Adrenal gland (tissue), 12 donors: Measurements from ENCODE around the gene RBMS1. TPM values are rescaled to one million over a fixed set of nuclear protein-coding genes. Genes with fewer than 3 reads are reported as not detected.

Source experiments
- DNase-seq, 7 donors: peaks; one replicate each; pipeline ENCODE4 v3.0.0-alpha.2; 2019 to 2020
- H3K27ac ChIP-seq, 5 donors: fragments of 200-600 bp; sonication (generic) in 4 of 5; 1 replicate in 3 of 5; 2 replicates in 2 of 5; pipeline versions ENCODE4 v1.5.1 to v1.8.0; 2016 to 2020; ENCODE audit warnings: mild to moderate bottlenecking in 1 of 5
- H3K27me3 ChIP-seq: fragments of 200-600 bp; 2 replicates; pipeline ENCODE4 v1.8.0; 2021
- H3K36me3 ChIP-seq, 2 donors: fragments of 200-600 bp; replicated peaks in 1 of 2; 1 replicate in 1 of 2; 2 replicates in 1 of 2; pipeline versions ENCODE4 v1.5.1 to v1.8.0; 2018 to 2022
- H3K4me1 ChIP-seq, 2 donors: fragments of 200-600 bp; replicated peaks in 1 of 2; 1 replicate in 1 of 2; 2 replicates in 1 of 2; pipeline versions ENCODE4 v1.5.1 to v1.8.0; 2018 to 2021
- H3K4me3 ChIP-seq, 4 donors: fragments of 200-600 bp; sonication (generic) in 3 of 4; one replicate each; pipeline ENCODE4 v1.5.1; 2016 to 2018
- H3K9me3 ChIP-seq, 3 donors: fragments of 200-600 bp; sonication (generic) in 1 of 3; replicated peaks in 1 of 3; 1 replicate in 2 of 3; 2 replicates in 1 of 3; pipeline versions ENCODE4 v1.5.1 to v1.8.0; 2016 to 2021
- POLR2A ChIP-seq, 2 donors: fragments of 450-650 bp; IDR thresholded peaks; one replicate each; pipeline ENCODE4 v1.6.1; 2017; ENCODE audit warnings: antibody characterized with exemption in 2 of 2, mild to moderate bottlenecking in 2 of 2, moderate library complexity in 1 of 2
- WGBS, 4 donors: extraction: QIAGEN DNeasy Blood & Tissue Kit in 2 of 4; methylation state at CpG; one replicate each; pipeline versions ENCODE4 v1.1.5 to v1.1.7; 2013 to 2017; 5-methylcytosine and 5-hydroxymethylcytosine counted together
- intact Hi-C, 2 donors: fragments of 100-400 bp; cut with DNase I; formaldehyde crosslinking; loops; one replicate each; pipeline versions ENCODE4 v1.14.1 to v1.15.0; 2022 to 2023
- polyA plus RNA-seq, 3 donors: library from polyadenylated mRNA; stranded (reverse); fragments of 200-250 nt in 2 of 3; fragments of 350-450 nt in 1 of 3; fragmentation: Illumina TruSeq in 1 of 3; extraction: RNeasy Lipid Tissue Mini Kit (QIAGEN cat#74804) in 1 of 3; gene quantifications; one replicate each; pipeline ENCODE4 v1.2.3, GENCODE V29; 2013 to 2014
- total RNA-seq, 9 donors: library from RNA; depleted of rRNA in 4 of 9; stranded (reverse); fragments of >200 nt in 4 of 9; fragments of 120-200 nt in 1 of 9; fragmentation: NEBNext Ultra II Directional in 1 of 9; extraction: Animal tissue kit (Norgen Biotek cat#: 25700) in 1 of 9; gene quantifications; one replicate each; pipeline versions ENCODE4 v1.1.0 to v1.2.4, GENCODE V29; 2013 to 2023
- TF ChIP-seq, protein P1 (sequence below), 6 experiments: fragments of 450-650 bp in 4 of 6; fragments of 200-600 bp in 2 of 6; sonication (generic) in 1 of 6; IDR thresholded peaks; 1 replicate in 5 of 6; 2 replicates in 1 of 6; pipeline versions ENCODE4 v1.5.1 to v1.8.0; 2016 to 2021; ENCODE audit warnings: antibody characterized with exemption in 6 of 6, mild to moderate bottlenecking in 2 of 6, moderate library complexity in 1 of 6
- donor health status: healthy with polysubstance abuse.
- donor health status: Bipolar disorder and iron deficiency.
- donor health status: DM: yes; HTN: yes; CAD: no.
- donor health status: DM: no; HTN: no; CAD: no.
- donor health status: DM: no; HTN: no; CAD: no.
- donor health status: DM: yes; HTN: yes; CAD: no.

The RBMS1 gene
- total and polyA plus RNA-seq, 12 donors, result 24.2 to 62.1 (median 37.1) TPM

DNA sequence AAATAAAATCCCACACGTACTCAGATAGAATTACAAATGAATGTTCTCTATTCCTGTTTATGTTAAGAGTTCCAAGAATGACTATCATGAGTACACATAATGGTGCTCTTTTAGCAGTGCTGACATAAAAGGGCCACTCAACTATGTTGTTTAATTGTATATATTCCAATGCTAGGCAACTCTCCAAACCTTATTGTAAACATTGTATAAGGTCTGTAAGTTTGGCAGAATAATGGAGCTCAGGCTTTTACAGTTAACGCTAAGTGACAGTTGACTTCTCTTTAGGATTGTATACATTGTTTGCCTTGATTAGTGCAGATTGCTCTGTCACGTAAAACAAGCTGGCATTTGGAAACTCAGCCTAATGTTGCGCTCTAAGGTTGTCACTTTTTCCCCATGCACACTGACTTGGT lies 20.8 kb downstream of the RBMS1 start:
- H3K4me3 ChIP-seq, result no peak overlapping the region
- H3K9me3 ChIP-seq, result peaks cover 0 to 5% (median 0%) of the 10 kb centered on the region in 3 donors
- 77 to 92% (median 82%) methylated on average over 4 of the region's 4 CpGs for WGBS, 4 donors
- no peak for DNase-seq
- no peaks in the 10 kb centered on the region for H3K27me3 ChIP-seq
- intact Hi-C loops, result no loop called here
- TF ChIP-seq, protein P1, sequence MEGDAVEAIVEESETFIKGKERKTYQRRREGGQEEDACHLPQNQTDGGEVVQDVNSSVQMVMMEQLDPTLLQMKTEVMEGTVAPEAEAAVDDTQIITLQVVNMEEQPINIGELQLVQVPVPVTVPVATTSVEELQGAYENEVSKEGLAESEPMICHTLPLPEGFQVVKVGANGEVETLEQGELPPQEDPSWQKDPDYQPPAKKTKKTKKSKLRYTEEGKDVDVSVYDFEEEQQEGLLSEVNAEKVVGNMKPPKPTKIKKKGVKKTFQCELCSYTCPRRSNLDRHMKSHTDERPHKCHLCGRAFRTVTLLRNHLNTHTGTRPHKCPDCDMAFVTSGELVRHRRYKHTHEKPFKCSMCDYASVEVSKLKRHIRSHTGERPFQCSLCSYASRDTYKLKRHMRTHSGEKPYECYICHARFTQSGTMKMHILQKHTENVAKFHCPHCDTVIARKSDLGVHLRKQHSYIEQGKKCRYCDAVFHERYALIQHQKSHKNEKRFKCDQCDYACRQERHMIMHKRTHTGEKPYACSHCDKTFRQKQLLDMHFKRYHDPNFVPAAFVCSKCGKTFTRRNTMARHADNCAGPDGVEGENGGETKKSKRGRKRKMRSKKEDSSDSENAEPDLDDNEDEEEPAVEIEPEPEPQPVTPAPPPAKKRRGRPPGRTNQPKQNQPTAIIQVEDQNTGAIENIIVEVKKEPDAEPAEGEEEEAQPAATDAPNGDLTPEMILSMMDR (IDR thresholded peaks at IDR 0.05), result no peak
- no peak for TF ChIP-seq POLR2A (IDR thresholded peaks at IDR 0.05)
- peaks cover 0 to 38% of the 10 kb centered on the region in 2 donors for H3K4me1 ChIP-seq
- no peaks in the 10 kb centered on the region for H3K36me3 ChIP-seq
- H3K27ac ChIP-seq, result peak overlapping the region in 1 of 5 donors; percentile 52

DNA sequence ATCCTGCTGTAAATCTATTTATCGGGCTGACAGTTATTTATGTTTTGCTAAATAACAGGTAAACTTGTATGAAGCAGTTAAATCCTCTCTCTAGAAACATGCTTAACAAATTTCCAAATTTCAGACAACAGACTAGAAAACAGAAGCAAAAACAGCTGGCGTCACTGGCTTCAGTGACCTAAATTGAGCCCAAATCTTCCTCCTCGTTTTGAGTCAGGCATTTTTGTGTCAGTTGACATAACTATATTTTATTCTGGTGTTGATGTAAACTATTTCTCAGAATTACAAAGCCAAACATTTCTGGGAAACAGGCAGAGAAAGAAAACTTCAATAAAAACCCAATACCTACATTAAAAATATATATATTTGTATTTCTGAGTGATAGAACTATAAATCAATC lies 21.7 kb downstream of the RBMS1 start:
- DNase-seq, result no peak
- no peak overlapping the region for H3K4me3 ChIP-seq
- peaks cover 0 to 5% (median 0%) of the 10 kb centered on the region in 3 donors for H3K9me3 ChIP-seq
- H3K4me1 ChIP-seq, result peaks cover 0 to 38% of the 10 kb centered on the region in 2 donors
- 49 to 60% (median 54%) methylated on average over 3 of the region's 3 CpGs for WGBS, 4 donors
- H3K36me3 ChIP-seq, result no peaks in the 10 kb centered on the region
- no peak for TF ChIP-seq POLR2A (IDR thresholded peaks at IDR 0.05)
- TF ChIP-seq, protein P1 (IDR thresholded peaks at IDR 0.05), result no peak
- intact Hi-C loops, result no loop called here
- peak overlapping the region in 1 of 5 donors; percentile 52 for H3K27ac ChIP-seq
- no peaks in the 10 kb centered on the region for H3K27me3 ChIP-seq

DNA sequence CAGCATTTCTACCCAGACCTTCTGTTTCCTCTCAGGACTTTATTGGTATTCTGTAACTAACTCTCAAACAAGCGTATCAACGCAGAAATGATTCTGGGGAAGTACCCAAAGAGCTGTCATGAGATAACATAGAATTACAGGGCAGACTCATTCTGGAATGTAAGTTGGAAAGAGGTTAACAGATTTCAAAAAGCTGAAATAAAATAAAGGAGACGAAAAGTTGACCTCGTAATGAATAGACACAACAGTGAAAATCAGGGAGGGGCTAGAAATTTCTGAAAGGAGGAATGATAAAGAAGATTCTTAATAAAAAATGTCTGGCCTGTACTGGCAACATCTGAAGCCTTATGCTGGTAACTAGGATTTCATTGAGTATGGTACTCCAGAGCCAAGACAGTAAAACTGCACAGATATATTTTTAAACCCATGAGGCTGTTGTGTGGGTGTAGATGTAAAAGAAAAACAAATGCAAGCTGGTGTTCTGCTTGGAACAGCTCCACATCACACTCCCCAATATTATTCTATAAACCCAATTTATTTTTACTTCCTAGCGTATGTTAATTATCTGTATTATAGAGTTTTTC lies 23.9 kb downstream of the RBMS1 start:
- TF ChIP-seq, protein P1 (IDR thresholded peaks at IDR 0.05), result no peak
- no peak for TF ChIP-seq POLR2A (IDR thresholded peaks at IDR 0.05)
- H3K27ac ChIP-seq, result peak overlapping the region in 2 of 5 donors; percentile 6 to 45
- intact Hi-C loops, result no loop called here
- H3K4me3 ChIP-seq, result no peak overlapping the region
- peaks cover 0 to 5% (median 0%) of the 10 kb centered on the region in 3 donors for H3K9me3 ChIP-seq
- WGBS, 4 donors, result 53 to 72% (median 59%) methylated on average over 5 of the region's 5 CpGs
- peaks cover 0 to 45% of the 10 kb centered on the region in 2 donors for H3K4me1 ChIP-seq
- H3K27me3 ChIP-seq, result no peaks in the 10 kb centered on the region
- no peak for DNase-seq
- no peaks in the 10 kb centered on the region for H3K36me3 ChIP-seq

DNA sequence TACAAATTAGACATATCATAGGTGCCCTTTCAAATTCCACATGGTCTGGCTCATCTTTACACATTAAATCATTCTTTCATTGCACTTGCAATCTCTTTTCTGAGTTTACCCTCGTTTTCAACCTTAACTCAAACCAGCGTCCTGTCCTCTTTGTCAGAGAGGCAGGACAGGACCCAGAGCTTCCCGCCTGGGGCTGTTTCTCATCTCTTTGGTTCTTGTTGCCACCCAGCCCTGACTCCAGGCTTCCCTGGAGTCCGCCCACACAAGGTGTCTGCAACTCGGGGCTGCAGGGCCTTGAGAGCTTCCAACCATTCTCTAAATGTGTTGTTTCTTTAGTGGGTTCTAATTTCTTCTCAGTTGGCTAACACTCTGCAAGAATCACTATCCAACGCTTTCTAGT lies 24.4 kb downstream of the RBMS1 start:
- no peaks in the 10 kb centered on the region for H3K36me3 ChIP-seq
- H3K27ac ChIP-seq, result peak overlapping the region in 2 of 5 donors; percentile 6 to 45
- 80 to 86% (median 84%) methylated on average over 6 of the region's 6 CpGs for WGBS, 4 donors
- no peak for DNase-seq
- intact Hi-C loops, result no loop called here
- H3K9me3 ChIP-seq, result peaks cover 0 to 5% (median 0%) of the 10 kb centered on the region in 3 donors
- no peak for TF ChIP-seq POLR2A (IDR thresholded peaks at IDR 0.05)
- TF ChIP-seq, protein P1 (IDR thresholded peaks at IDR 0.05), result no peak
- no peak overlapping the region for H3K4me3 ChIP-seq
- peaks cover 0 to 50% of the 10 kb centered on the region in 2 donors for H3K4me1 ChIP-seq
- no peaks in the 10 kb centered on the region for H3K27me3 ChIP-seq
